ENCODE data around the gene LRRTM4. TPM values are rescaled to one million over a fixed set of nuclear protein-coding genes. Genes with fewer than 3 reads are reported as not detected.
"Not testable (repeated sequence)": the region's sequence is repeated elsewhere in the genome, so short reads cannot be mapped to it uniquely, and the experiment has no call there.

LRRTM4 gene
- polyA plus RNA-seq, 3 donors from 2014 or later: not detected

DNA sequence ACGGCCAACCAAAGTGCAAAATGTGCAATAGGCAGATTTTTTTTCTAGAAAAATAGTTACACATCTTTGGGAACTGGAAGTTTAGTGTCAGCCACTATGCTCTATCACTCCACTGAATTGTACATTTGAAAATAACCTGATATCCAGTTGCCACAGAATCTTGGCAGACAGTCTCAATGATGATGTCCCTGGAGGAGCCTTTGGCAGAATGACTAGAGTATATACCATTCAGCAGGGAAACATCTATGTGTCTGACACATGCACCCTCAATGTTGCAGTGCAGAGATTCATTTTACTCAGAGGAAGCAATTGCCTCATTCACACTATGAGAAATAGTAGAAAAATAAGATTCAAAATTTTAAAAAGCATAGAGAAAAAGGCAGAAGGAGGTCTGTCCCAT lies 475.8 kb downstream of the LRRTM4 start:
- Mint-ChIP-seq H3K9me3 (peaks cover 7 to 44% (median 19%) of the 10 kb centered on the region in 6 donors), H3K4me3 (no peak overlapping the region), H3K4me1 (no peaks in the 10 kb centered on the region), H3K27ac (no peak overlapping the region), H3K27me3 (ENCODE audit: low read depth in 3 of 3) (no peaks in the 10 kb centered on the region), H3K36me3 (no peaks in the 10 kb centered on the region)
- no peak for DNase-seq

DNA sequence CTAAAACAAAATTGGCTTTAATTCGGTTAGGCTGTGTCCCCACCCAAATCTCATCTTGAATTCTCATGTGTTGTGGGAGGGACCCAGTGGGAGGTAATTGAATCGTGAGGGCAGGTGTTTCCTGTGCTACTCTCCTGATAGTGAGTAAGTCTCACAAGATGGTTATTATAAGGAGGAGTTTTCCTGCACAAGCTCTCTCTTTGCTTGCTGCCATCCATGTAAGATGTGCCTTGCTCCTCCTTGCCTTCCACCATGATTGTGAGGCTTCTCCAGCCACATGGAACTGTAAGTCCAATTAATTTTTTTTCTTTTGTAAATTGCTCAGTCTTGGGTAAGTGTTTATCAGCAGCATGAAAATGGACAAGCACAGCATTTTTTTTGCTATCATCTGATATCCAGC lies 476.7 kb downstream of the LRRTM4 start:
- H3K27ac Mint-ChIP-seq; H3K4me1 Mint-ChIP-seq; H3K27me3 Mint-ChIP-seq (ENCODE audit: low read depth in 3 of 3); DNase-seq; H3K36me3 Mint-ChIP-seq; H3K4me3 Mint-ChIP-seq: not testable (repeated sequence)
- H3K9me3 Mint-ChIP-seq: peaks cover 7 to 41% (median 17%) of the 10 kb centered on the region in 6 donors

DNA sequence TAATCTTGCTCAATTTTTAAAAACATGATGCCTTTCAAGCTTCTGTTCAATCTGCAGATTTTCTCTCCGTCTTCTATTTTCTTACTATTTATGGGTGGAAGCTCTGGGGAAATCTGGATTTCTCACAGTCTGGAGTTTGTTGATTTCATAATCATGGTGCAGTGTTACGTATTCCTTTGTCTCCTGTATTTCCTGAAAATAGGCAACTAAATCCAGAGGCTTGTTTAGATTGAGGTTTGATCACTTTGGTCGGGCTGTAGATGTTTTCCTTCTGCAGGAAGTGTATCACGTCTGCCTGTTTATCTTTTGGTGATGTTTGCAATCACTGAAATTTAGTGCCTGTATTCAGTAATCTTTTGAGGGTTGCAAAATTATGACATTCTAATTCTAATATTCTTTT lies 487.7 kb downstream of the LRRTM4 start:
- Mint-ChIP-seq H3K36me3 (no peaks in the 10 kb centered on the region), H3K9me3 (peaks cover 0 to 37% (median 12%) of the 10 kb centered on the region in 6 donors), H3K27ac (no peak overlapping the region), H3K27me3 (ENCODE audit: low read depth in 3 of 3) (no peaks in the 10 kb centered on the region), H3K4me1 (no peaks in the 10 kb centered on the region), H3K4me3 (no peak overlapping the region)
- DNase-seq: no peak

DNA sequence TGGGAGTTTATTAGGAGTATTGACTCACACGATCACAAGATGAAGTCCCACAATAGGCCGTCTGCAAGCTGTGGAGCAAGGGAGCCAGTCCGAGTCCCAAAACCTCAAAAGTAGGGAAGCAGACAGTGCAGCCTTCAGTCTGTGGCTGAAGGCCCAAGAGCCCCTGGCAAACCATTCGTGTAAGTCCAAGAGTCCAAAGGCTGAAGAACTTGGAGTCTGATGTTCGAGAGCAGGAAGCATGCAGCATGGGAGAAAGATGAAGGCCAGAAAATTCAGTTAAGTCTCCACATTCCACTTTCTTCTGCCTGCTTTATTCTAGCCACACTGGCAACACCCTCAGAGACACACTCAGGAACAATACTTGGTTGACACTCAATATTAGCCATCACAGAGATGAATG lies 492.9 kb downstream of the LRRTM4 start:
- H3K36me3 Mint-ChIP-seq; H3K4me3 Mint-ChIP-seq; H3K4me1 Mint-ChIP-seq; DNase-seq; H3K27me3 Mint-ChIP-seq (ENCODE audit: low read depth in 3 of 3); H3K27ac Mint-ChIP-seq: not testable (repeated sequence)
- peaks cover 8 to 45% (median 26%) of the 10 kb centered on the region in 6 donors for H3K9me3 Mint-ChIP-seq

DNA sequence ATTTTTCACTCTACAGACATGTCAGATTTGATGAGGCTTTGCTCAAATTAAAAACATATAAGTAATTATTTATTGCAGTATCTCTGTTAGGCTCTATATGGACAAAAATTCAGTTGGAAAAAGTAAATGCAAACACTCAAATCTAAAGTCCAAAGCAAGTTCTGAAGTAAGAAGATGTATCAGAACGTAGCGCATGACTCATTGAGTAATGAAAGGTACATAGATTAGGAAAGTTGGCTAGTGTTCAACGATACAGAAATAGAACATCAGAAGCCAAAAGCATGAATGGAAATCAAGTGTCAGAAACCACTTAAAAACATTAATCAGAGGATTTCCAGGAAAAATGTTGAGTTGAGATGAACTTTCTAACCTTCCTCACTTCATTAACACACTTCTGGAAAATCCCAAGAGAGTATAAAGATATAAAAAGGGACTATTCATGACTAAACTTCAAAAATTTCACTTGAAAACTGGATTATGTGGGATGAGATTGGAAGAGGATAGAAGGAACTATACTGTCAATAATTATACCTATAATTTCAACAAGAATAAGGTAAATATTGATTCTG lies 494.1 kb downstream of the LRRTM4 start:
- H3K27ac Mint-ChIP-seq: no peak overlapping the region
- H3K4me3 Mint-ChIP-seq: no peak overlapping the region
- H3K4me1 Mint-ChIP-seq: no peaks in the 10 kb centered on the region

DNA sequence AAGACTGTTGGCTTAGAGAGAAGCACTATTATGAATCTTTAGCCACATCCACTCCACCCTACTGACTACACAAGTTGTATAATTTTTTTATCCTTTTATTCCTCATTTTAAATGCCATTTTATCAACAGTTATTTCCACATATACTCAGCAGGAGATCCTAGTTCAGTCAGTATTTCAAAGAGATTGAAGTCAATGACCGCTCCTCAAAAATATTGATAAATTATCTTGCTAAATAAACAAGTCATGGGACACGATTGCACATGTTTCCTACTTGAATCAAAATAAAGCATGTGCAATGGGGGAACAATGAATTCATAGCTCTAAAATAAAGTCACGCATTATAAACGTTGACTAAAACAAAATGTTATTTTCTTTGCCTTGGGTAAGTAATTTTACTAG lies 496.5 kb downstream of the LRRTM4 start:
- H3K27me3 Mint-ChIP-seq (ENCODE audit: low read depth in 3 of 3): no peaks in the 10 kb centered on the region
- peaks cover 13 to 52% (median 38%) of the 10 kb centered on the region in 6 donors for H3K9me3 Mint-ChIP-seq
- H3K4me3 Mint-ChIP-seq: no peak overlapping the region
- H3K27ac Mint-ChIP-seq: no peak overlapping the region
- peaks cover 0 to 3% (median 0%) of the 10 kb centered on the region in 3 donors for H3K36me3 Mint-ChIP-seq
- no peaks in the 10 kb centered on the region for H3K4me1 Mint-ChIP-seq
- DNase-seq: no peak

More for the DNA sequence above, 494.1 kb downstream of the LRRTM4 start:
- Mint-ChIP-seq H3K36me3 (peaks cover 0 to 3% (median 0%) of the 10 kb centered on the region in 3 donors), H3K27me3 (ENCODE audit: low read depth in 3 of 3) (no peaks in the 10 kb centered on the region), H3K9me3 (peaks cover 8 to 54% (median 34%) of the 10 kb centered on the region in 6 donors)
- no peak for DNase-seq

DNA sequence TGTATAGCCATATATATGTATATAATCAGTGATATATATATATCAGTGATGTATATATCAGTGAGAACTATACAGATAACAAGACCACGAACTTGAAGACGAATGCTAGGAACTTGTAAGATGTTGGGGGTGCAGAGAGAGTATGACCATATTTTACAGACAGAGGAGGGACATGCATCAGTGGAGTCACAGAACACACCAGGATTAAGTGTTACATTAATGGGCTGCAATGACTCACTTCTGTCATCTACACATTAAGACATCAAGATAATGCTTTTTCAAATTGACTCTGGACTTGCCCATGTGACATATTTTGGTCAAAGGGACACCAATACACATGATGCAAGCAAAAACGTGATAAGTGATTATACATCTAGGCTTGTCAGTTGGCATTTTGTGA lies 501.0 kb downstream of the LRRTM4 start:
- no peak for DNase-seq
- Mint-ChIP-seq H3K36me3 (no peaks in the 10 kb centered on the region), H3K27ac (no peak overlapping the region), H3K9me3 (peaks cover 8 to 50% (median 32%) of the 10 kb centered on the region in 6 donors), H3K27me3 (ENCODE audit: low read depth in 3 of 3) (peaks cover 0 to 1% (median 0%) of the 10 kb centered on the region in 3 donors), H3K4me1 (no peaks in the 10 kb centered on the region), H3K4me3 (no peak overlapping the region)

DNA sequence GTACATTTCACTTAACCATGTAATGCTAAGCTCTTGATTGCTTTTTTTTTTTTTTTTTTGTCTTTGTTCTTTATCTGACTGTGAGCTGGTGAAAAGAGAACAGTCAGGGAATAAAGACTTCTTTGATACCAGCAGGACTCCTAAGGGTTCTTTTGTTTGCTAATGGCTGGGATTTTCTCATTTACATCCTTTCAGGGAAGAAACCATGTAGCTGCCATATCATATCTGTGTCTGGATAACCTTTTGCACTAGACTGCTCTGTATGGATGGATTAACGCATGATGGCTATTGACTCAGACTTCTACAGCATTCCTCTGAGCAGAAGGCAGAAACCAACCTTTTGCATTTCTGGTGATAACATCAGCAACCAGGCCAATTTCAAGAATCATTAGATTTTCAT lies 504.0 kb downstream of the LRRTM4 start:
- no peak overlapping the region for H3K27ac Mint-ChIP-seq
- H3K4me3 Mint-ChIP-seq: no peak overlapping the region
- no peaks in the 10 kb centered on the region for H3K36me3 Mint-ChIP-seq
- peaks cover 10 to 42% (median 22%) of the 10 kb centered on the region in 6 donors for H3K9me3 Mint-ChIP-seq
- no peaks in the 10 kb centered on the region for H3K4me1 Mint-ChIP-seq
- DNase-seq: no peak
- H3K27me3 Mint-ChIP-seq (ENCODE audit: low read depth in 3 of 3): peaks cover 0 to 5% (median 0%) of the 10 kb centered on the region in 3 donors

DNA sequence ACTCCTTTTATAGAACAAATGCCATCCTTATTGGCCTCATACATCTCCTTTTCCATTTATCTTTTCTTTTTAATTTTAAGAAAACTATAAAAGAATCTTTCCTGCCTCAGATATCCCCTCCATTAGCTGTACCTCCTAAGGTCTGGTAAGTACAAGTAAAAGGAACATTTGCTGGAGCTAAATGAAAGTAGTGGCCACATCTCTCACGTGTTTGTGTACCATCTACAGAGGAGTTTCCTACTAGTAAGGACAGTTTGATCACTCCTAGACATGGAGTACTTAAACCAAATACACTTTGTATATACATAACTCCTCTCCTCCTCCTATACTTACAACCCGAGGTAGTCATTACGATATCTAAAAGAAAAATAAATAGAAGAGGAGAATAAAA lies 504.8 kb downstream of the LRRTM4 start:
- no peaks in the 10 kb centered on the region for H3K4me1 Mint-ChIP-seq
- H3K4me3 Mint-ChIP-seq: no peak overlapping the region
- peaks cover 0 to 7% (median 0%) of the 10 kb centered on the region in 3 donors for H3K27me3 Mint-ChIP-seq (ENCODE audit: low read depth in 3 of 3)
- peaks cover 8 to 45% (median 22%) of the 10 kb centered on the region in 6 donors for H3K9me3 Mint-ChIP-seq
- no peaks in the 10 kb centered on the region for H3K36me3 Mint-ChIP-seq
- no peak overlapping the region for H3K27ac Mint-ChIP-seq
- DNase-seq: no peak

DNA sequence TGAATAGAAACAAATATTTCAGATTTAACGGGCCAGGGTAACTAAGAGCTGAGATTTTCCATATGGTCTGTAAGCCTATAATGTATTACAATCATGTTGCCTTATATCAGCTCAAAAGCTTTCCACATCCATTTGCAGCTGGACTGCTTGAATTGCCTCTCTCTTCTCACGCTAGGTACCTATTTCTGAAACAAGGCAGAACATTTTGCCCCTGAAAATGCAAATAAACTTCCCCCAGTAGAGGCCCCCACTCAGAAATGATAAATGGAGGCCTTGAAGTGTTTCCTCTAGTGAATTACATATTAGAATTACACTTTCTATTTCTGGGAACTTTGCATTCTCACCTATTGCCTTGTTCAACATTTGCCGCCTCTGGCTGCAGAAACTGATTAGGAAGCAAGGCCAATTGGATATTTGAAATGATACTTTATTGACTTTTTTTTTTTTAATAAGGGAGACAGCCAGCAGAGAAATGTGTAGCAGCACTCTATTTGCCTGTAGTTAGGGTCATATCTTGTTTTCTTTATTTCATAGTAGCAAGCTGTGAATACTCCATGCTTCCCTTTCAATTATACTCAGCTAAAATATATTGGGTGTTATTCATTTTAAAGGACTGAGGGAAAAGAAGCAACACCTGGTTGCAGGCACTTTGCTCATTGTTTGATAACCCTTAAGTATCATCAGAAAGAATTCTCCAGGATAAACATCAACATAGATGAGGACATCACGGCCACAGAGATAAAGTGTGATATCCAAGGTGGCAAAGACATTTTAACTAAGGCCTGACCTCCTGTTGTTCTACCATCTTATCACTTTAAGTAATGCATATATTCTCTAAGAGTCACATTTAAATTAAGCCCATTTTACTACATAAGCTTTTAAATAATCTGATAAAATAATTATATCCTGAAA lies 505.5 kb downstream of the LRRTM4 start:
- Mint-ChIP-seq H3K4me3 (no peak overlapping the region), H3K27me3 (ENCODE audit: low read depth in 3 of 3) (peaks cover 0 to 7% (median 0%) of the 10 kb centered on the region in 3 donors), H3K4me1 (no peaks in the 10 kb centered on the region), H3K27ac (no peak overlapping the region), H3K9me3 (peaks cover 6 to 42% (median 16%) of the 10 kb centered on the region in 6 donors), H3K36me3 (no peaks in the 10 kb centered on the region)
- no peak for DNase-seq

DNA sequence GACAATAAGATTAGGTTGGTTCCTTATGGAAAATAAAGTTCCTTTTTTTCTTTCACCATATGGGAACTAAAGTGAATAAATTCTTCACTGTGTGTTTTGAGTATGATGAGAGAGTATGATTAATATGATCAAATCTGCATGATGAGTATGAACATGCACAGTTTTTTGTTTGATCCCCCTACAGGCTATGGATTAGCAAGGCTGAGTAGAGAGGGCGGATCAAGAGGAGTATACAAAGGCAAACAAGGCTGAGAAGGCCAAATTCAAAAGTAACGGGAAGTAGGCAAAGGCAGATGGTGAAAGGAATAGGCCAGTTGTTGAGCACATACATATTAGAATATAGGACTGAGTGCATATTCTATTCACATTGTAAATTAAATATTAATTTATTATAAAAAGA lies 508.2 kb downstream of the LRRTM4 start:
- DNase-seq: no peak
- Mint-ChIP-seq H3K9me3 (peaks cover 5 to 59% (median 21%) of the 10 kb centered on the region in 6 donors), H3K4me1 (no peaks in the 10 kb centered on the region), H3K27ac (no peak overlapping the region), H3K4me3 (no peak overlapping the region), H3K36me3 (peaks cover 0 to 4% (median 0%) of the 10 kb centered on the region in 3 donors), H3K27me3 (ENCODE audit: low read depth in 3 of 3) (peaks cover 0 to 6% (median 0%) of the 10 kb centered on the region in 3 donors)

DNA sequence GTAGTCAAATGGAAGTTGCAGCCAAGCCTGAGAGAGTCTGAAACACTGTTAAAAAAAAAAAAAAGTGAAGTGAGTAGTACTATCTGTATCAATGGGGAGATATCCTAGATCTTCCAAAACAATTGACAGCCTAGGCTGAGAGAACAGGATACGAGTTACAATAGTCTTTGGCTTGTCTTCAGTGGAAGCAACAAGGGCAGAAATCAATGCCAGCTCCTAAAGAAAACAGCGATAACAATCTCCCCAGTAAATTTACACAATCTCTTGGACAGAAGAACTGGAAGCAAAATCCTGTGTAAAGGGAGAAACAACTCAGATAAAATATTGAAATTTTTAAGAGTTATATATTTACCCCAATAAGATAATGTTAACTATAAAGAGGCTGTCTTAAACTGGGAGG lies 508.7 kb downstream of the LRRTM4 start:
- no peak overlapping the region for H3K27ac Mint-ChIP-seq
- peaks cover 0 to 4% (median 0%) of the 10 kb centered on the region in 3 donors for H3K36me3 Mint-ChIP-seq
- H3K9me3 Mint-ChIP-seq: peaks cover 5 to 59% (median 22%) of the 10 kb centered on the region in 6 donors
- no peak for DNase-seq
- H3K4me3 Mint-ChIP-seq: no peak overlapping the region
- H3K4me1 Mint-ChIP-seq: no peaks in the 10 kb centered on the region
- H3K27me3 Mint-ChIP-seq (ENCODE audit: low read depth in 3 of 3): peaks cover 0 to 6% (median 0%) of the 10 kb centered on the region in 3 donors

DNA sequence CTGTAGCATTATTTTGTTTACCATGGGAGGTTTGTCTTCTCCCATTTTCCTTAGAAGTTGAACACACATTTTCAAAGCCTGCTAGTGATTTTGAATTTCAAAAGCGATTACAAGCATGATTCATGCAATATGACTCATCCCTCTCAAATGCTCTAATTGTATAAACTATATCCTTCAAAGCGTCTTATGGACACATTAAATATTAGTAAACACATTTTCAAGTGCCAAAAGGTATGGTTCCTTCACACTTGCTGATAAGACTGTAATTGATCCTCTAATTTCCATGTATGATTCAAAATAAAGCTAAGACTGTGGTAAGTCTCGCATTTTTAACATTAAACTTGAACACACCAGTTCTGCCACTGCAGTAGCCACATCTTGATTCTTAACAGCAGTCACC lies 512.9 kb downstream of the LRRTM4 start:
- Mint-ChIP-seq H3K36me3 (peaks cover 0 to 4% (median 3%) of the 10 kb centered on the region in 3 donors), H3K27me3 (ENCODE audit: low read depth in 3 of 3) (peaks cover 0 to 6% (median 0%) of the 10 kb centered on the region in 3 donors), H3K9me3 (peaks cover 6 to 61% (median 27%) of the 10 kb centered on the region in 6 donors), H3K27ac (no peak overlapping the region), H3K4me1 (no peaks in the 10 kb centered on the region), H3K4me3 (no peak overlapping the region)
- no peak for DNase-seq

DNA sequence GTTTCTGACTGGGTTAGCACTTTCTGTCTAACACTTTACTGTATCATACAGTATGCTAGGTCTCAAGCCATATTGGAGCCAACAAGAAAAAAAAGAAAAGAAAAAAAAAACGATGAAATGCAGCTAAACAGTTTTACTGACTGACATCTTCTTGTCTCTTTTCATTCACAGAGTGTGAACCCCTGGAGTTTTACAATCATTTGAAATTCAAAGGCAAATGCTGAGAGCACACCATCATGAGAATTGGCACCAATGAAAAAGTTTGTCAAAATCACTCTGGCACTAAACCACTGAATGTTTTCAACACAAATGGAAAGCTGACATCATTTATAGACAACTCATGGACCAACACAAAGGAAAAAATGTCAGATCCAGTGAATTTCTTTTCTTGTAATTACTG lies 513.3 kb downstream of the LRRTM4 start:
- DNase-seq: no peak
- Mint-ChIP-seq H3K4me3 (no peak overlapping the region), H3K27ac (no peak overlapping the region), H3K36me3 (peaks cover 0 to 4% (median 3%) of the 10 kb centered on the region in 3 donors), H3K27me3 (ENCODE audit: low read depth in 3 of 3) (peaks cover 0 to 4% (median 0%) of the 10 kb centered on the region in 3 donors), H3K4me1 (no peaks in the 10 kb centered on the region), H3K9me3 (peaks cover 5 to 60% (median 25%) of the 10 kb centered on the region in 6 donors)
